HL-60/S4 treated with phorbol 12-myristate 13-acetate at 8.2 ng/mL for 4 days and 3 days (cell line): ENCODE measurements around the gene SAMHD1.
"Not testable (repeated sequence)": the region's sequence is repeated elsewhere in the genome, so short reads cannot be mapped to it uniquely, and the experiment has no call there.

Experiments
- in situ Hi-C: fragments of 300-500 bp; cut with MboI; formaldehyde crosslinking; loops from 2 replicates; pipeline ENCODE4 v1.15.0; 2022; ENCODE audit warnings: low sequenced_read_pairs

The SAMHD1 gene

DNA sequence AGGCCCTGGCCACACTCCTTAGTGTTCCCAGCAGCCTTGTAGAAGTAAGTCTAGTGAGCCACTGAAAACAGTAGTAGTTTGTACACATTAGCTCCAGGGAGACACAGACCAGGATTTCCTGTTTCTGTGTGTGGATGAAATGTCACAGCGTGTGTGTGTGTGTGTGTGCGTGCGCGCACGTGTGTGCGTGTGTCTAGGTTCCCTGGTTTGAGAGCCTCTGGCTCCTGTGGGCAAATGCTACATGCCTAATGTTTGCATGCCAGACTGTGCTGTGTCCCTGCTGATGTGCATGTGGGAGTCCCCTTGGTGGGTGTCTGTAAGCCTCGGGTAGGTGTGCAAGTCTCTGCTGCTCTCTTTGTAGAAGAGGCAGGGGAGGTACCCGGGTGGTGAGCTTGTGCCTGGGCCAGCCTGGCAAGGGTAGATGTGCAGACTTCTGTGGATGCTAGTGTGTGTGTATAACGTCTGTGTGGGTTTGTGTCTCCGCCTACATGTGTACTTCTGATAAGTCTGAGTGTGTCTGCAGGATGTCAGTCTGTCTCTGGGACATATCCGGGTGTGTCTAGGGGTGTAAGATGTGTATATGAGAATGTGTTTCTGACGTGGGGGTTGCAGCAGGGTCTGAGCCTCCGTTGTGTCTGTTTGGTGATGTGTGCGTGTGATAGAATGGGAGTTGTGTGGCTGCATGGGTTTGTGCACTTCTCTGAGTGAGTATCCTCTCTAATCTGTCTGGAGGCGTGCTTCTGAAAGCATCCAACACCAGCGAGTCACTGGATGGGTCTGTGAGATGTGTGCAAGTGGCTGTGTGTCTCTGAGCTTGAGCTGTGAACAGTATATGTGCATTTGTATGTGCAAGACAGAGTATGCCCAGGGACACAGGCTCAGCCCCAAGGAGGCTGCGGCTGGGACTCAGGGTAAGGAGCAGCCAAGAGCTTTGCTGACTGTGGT lies 94.5 kb downstream of the SAMHD1 start:
- in situ Hi-C loops, result no loop called here

GRCh38 chr20:36856195-36856594 lies 95.3 kb downstream of the SAMHD1 start:
- in situ Hi-C loops, result no loop called here

DNA sequence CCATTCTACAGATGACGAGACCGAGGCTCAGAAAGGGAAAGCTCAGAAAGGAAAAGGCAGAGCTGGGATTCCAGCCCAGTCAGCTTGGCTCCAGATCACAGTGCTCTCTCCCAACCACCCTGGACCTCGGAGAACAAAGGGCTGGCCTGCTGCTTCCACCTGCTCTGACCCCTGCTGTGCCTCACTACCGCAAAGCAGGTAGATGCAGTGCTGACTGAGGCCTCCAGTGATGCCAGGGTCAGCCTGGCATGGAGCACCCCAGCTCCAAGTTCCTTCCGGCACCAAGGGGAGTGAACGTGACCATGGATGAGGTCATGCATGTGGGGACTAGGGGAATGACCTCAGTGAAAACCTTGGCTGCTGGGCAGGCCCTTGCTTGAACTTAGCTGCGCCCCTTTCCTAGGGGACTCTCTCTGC lies 96.3 kb downstream of the SAMHD1 start:
- in situ Hi-C loops, result no loop called here

GRCh38 chr20:36854348-36855240 lies 96.9 kb downstream of the SAMHD1 start:
- in situ Hi-C loops, result no loop called here

- in situ Hi-C loops, result no loop called here
Observed at GRCh38 chr20:36852187-36852586, 99.3 kb downstream of the SAMHD1 start.

DNA sequence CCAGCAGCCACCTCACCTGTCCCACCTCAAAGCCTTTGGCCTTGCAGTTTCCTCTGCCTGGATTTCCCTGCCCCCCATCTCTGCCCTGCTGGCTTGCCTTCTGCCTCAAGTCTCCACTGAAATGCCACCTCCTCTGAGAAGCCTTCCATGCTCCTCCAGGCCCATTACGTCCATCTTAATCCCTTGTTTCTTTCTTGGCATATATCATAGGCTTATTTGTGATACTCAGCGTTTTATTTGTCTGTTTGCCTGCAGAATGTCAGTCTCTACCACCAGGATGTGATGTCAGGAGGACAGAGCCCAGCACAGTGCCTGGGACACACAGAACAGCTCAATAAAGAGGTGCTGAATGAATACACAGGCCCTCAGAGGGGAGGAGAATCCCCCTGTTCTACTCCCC lies 100.0 kb downstream of the SAMHD1 start:
- in situ Hi-C loops, result no loop called here

- in situ Hi-C loops, result no loop called here
Observed at GRCh38 chr20:36850759-36851158, 100.7 kb downstream of the SAMHD1 start.

GRCh38 chr20:36849333-36850065 lies 102.0 kb downstream of the SAMHD1 start:
- in situ Hi-C loops, result no loop called here

DNA sequence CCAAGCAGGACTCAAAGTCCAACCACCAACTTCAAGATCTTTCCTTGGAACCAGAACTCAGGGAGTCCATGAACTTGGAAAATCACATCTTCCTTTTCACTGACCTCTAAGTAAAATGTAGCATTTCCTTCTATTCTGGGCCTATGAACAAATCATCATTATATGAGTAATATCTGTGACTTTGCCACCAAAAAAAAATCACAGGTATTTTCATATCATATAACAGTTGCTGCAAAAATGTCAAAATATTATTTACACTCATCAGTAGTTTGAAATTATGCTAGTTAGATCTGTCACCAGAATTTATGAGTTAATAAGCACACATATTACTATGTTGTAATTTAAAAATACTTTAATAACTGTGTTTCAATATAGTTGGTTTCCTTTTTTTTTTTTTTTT lies 102.8 kb downstream of the SAMHD1 start:
- in situ Hi-C loops, result no loop called here

DNA sequence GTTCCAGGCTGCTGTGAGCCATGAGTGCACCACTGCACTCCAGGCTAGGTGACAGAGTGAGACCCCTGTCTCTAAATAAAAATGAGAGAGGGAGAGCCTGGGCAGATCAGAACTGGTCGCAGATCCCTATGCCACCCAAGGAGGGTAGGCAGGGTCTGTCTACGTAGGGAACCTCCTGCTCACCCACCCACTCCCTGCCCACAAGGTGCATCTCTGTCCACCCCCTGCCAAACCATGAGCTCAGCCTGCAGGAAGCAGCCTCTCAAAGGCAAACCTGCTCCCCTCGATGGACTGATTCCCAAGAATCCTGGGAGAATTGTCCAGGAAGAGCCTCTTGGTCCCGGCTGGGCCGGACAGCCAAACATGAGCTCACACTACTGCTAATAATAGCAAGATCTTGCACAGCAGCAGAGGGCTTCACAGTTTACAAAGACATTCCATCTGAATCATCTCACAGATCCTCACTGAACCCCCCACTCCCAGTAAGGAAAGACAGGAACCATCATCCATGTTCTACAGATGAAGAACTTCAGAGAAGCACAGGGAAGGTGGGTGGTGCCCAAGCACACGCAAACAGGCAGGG lies 103.3 kb downstream of the SAMHD1 start:
- in situ Hi-C loops, result no loop called here

DNA sequence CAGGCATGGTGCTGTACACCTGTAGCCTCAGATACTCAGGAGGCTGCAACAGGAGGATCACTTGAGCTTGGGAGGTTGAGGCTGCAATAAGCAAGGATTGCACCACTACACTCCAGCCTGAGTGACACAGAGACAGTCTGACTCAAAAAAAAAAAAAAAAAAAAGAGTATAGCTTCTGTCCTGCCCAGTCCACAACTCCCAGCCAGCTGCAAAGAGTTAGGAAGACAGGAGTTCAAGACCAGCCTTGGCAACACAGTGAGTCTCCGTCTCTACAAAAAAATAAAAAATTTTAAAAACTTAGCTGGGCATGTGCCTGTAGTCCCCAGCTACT lies 103.8 kb downstream of the SAMHD1 start:
- in situ Hi-C loops, result no loop called here

GRCh38 chr20:36847009-36847709 lies 104.3 kb downstream of the SAMHD1 start:
- in situ Hi-C loops, result no loop called here

- in situ Hi-C loops, result no loop called here
Observed at GRCh38 chr20:36845288-36845971, 106.1 kb downstream of the SAMHD1 start.

DNA sequence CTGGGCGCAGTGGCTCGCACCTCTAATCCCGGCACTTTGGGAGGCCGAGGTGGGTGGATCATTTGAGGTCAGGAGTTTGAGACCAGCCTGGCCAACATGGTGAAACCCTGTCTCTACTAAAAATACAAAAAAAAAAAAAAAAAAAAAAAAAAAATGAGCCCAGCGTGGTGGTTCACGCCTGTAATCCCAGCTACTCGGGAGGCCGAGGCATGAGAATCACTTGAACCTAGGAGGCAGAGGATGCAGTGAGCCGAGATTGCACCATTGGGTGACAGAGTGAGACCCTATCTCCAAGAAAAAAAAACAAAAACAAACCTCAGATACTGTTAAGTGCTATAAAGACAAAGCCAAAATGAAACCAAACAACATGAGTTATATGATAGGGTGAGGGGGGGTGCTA lies 110.5 kb downstream of the SAMHD1 start:
- in situ Hi-C loops, result not testable (repeated sequence)
